ENCODE data around the gene RAB4A. TPM values are rescaled to one million over a fixed set of nuclear protein-coding genes. Genes with fewer than 3 reads are reported as not detected.
"Not testable (repeated sequence)": the region's sequence is repeated elsewhere in the genome, so short reads cannot be mapped to it uniquely, and the experiment has no call there.

Gene RAB4A
- total and polyA plus RNA-seq, 2 of the 8 experiments (the other 6 are each of a cell fraction or from before 2014, with no cell fraction given), result 13.3 to 68.8 TPM

GRCh38 chr1:229327765-229328164 lies 56.9 kb downstream of the RAB4A start:
- H3K23me2 ChIP-seq (ENCODE audit: low read depth, low read length); H2BK120ac ChIP-seq (replicated peaks; ENCODE audit: low read depth, low read length); H2BK15ac ChIP-seq (ENCODE audit: low read length); FAIRE-seq; POLR2A ChIA-PET (ENCODE audit: partially characterized antibody); CTCF ChIA-PET (ENCODE audit: partially characterized antibody); H4K5ac ChIP-seq (ENCODE audit: insufficient read length, low read depth, low read length); H3K23ac ChIP-seq (ENCODE audit: insufficient read length); H3K79me1 ChIP-seq (ENCODE audit: low read depth, low read length); H3K9ac ChIP-seq (replicated peaks in 1 of 4; ENCODE audit: extremely low read depth in 1 of 4, low read depth in 3 of 4, low read length in 3 of 4); DNase-seq (ENCODE audit: low read depth in 1 of 2, low spot score in 2 of 2); H3K27me3 ChIP-seq (replicated peaks in 1 of 4; ENCODE audit: control insufficient read depth in 3 of 4, extremely low read depth in 1 of 4, insufficient read depth in 3 of 4, low read length in 3 of 4); H2BK5ac ChIP-seq (ENCODE audit: low read depth, low read length); H3K14ac ChIP-seq (ENCODE audit: insufficient read length); H3K4me2 ChIP-seq (ENCODE audit: insufficient read depth in 1 of 2, low read depth in 2 of 2, low read length in 2 of 2); H3K4me3 ChIP-seq (ENCODE audit: extremely low read depth in 1 of 4, insufficient read depth in 2 of 4, low read depth in 3 of 4, low read length in 4 of 4); H2AFZ ChIP-seq (ENCODE audit: low read length); H3K56ac ChIP-seq (replicated peaks; ENCODE audit: insufficient read length, low read depth, low read length); H2BK12ac ChIP-seq (ENCODE audit: low read depth, low read length); H3K27ac ChIP-seq (ENCODE audit: low read depth, low read length); H2AK5ac ChIP-seq (ENCODE audit: low read depth, low read length); H2BK20ac ChIP-seq (ENCODE audit: low read length); H3K4me1 ChIP-seq (replicated peaks in 1 of 4; ENCODE audit: control insufficient read depth in 3 of 4, insufficient read depth in 4 of 4, low read length in 3 of 4); H3K18ac ChIP-seq (ENCODE audit: extremely low read depth, low read length); H4K8ac ChIP-seq (ENCODE audit: extremely low read depth, insufficient read depth, low read length); H3K4ac ChIP-seq (replicated peaks; ENCODE audit: insufficient read length, low read depth, low read length); H4K20me1 ChIP-seq (replicated peaks in 1 of 2; ENCODE audit: control insufficient read depth in 1 of 2, insufficient read depth in 2 of 2, low read length in 2 of 2); H3K9me3 ChIP-seq (ENCODE audit: insufficient read depth in 2 of 2, low read depth in 1 of 2, low read length in 1 of 2); H4K91ac ChIP-seq (replicated peaks; ENCODE audit: insufficient read length, low read length): not testable (repeated sequence)
- H3K36me3 ChIP-seq (ENCODE audit: control insufficient read depth in 2 of 4, insufficient read depth in 4 of 4, low read length in 3 of 4), result peaks cover 3 to 30% (median 4%) of the 10 kb centered on the region in 4 experiments; a peak in 4 of 8 replicates
- peaks cover 0 to 25% of the 10 kb centered on the region in 2 experiments; a peak in 1 of 4 replicates for H3K79me2 ChIP-seq (ENCODE audit: control insufficient read depth in 1 of 2, insufficient read depth in 2 of 2, low read length in 2 of 2)
- WGBS, 2 experiments (ENCODE audit: extremely low coverage in 1 of 2, insufficient coverage in 1 of 2, insufficient read length in 1 of 2, insufficient replicate concordance in 2 of 2, low coverage in 1 of 2, low lambda C conversion rate in 2 of 2, missing lambda C conversion rate in 1 of 2), result 80% methylated on average over 5 of the region's 6 CpGs; no CpG with 5 or more reads in 1 of the 2 experiments
